Upper lobe of left lung (tissue), 4 donors: ENCODE results near the gene RNF31.

Experiments
- CTCF ChIP-seq, 6 experiments: fragments of 450-650 bp in 4 of 6; fragments of 200-600 bp in 2 of 6; sonication (generic) in 2 of 6; IDR thresholded peaks; one replicate each; pipeline ENCODE4 v1.5.1; 2016 to 2019; ENCODE audit warnings: antibody characterized with exemption in 6 of 6
- POLR2A ChIP-seq, 4 donors: fragments of 450-650 bp; IDR thresholded peaks; one replicate each; pipeline ENCODE4 v1.5.1; 2016 to 2017; ENCODE audit warnings: antibody characterized with exemption in 4 of 4, mild to moderate bottlenecking in 2 of 4

- no peak for TF ChIP-seq CTCF (IDR thresholded peaks at IDR 0.05)
- TF ChIP-seq POLR2A (IDR thresholded peaks at IDR 0.05) = no peak
Measured at GRCh38 chr14:24184104-24184970, 37.0 kb downstream of the RNF31 start.
